Stomach (tissue), 4 donors: ENCODE data around the gene C17orf113.

Experiments used
- POLR2A ChIP-seq, 4 donors: fragments of 450-650 bp; IDR thresholded peaks; one replicate each; pipeline ENCODE4 v1.6.1; 2016; ENCODE audit warnings: antibody characterized with exemption in 4 of 4, control low read depth in 2 of 4, mild to moderate bottlenecking in 1 of 4, moderate library complexity in 1 of 4
- TF ChIP-seq, protein P1 (sequence below), 7 experiments: fragments of 450-650 bp in 4 of 7; fragments of 200-600 bp in 3 of 7; sonication (generic) in 3 of 7; IDR thresholded peaks; one replicate each; pipeline ENCODE4 v1.5.1; 2016 to 2019; ENCODE audit warnings: antibody characterized with exemption in 7 of 7, control low read depth in 2 of 7, mild to moderate bottlenecking in 1 of 7

DNA sequence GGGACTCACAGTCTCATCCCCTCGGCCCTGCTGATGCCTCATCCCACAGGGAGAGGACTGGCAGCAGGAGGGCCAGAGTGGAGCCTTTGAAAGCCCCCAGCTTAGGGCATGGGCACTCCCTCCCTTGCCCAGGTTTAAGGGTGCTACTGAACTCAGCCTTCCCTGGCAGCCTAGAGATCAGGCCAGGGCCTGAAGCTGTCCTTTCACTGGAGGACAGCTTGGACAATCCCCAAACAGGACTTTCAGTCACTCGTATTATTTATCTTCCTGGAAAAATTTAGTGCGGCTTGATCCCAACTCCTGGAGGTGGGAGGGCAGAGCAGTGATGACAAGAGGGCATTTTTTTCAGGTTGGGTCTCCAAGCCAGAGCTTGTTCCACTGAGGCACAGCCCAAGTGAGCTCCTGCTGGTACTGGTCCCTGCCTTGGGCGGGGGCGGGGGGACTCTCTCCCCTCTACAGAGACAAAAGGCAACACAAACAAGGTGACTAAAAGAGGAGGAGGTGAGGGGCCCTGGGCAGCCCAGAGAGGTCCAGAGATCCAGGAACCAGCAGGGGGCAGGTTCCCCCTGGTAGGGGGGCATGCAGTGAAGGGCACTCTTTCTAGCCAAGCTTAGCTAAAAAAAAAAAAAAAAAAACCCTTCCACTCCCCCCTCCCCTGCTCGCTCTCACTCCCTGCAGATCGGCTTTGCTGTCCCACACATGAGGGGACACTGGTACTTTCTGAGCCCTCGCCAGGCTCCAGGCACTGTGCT, 46.1 kb upstream of the C17orf113 start:
- TF ChIP-seq, protein P1, sequence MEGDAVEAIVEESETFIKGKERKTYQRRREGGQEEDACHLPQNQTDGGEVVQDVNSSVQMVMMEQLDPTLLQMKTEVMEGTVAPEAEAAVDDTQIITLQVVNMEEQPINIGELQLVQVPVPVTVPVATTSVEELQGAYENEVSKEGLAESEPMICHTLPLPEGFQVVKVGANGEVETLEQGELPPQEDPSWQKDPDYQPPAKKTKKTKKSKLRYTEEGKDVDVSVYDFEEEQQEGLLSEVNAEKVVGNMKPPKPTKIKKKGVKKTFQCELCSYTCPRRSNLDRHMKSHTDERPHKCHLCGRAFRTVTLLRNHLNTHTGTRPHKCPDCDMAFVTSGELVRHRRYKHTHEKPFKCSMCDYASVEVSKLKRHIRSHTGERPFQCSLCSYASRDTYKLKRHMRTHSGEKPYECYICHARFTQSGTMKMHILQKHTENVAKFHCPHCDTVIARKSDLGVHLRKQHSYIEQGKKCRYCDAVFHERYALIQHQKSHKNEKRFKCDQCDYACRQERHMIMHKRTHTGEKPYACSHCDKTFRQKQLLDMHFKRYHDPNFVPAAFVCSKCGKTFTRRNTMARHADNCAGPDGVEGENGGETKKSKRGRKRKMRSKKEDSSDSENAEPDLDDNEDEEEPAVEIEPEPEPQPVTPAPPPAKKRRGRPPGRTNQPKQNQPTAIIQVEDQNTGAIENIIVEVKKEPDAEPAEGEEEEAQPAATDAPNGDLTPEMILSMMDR (IDR thresholded peaks at IDR 0.05) = no peak
- TF ChIP-seq POLR2A (IDR thresholded peaks at IDR 0.05) = no peak
